HepG2 (cell line): ENCODE results near the gene VRK2. TPM values are rescaled to one million over a fixed set of nuclear protein-coding genes. Genes with fewer than 3 reads are reported as not detected.

Experiments
- ETV5 ChIP-seq: IDR thresholded peaks from 2 replicates; pipeline ENCODE4 v1.6.1; 2018; ENCODE audit warnings: missing biosample characterization, missing genetic modification reagents, inconsistent platforms, borderline replicate concordance
- KDM2A ChIP-seq: sonication (generic); formaldehyde crosslinking; IDR thresholded peaks from 2 replicates; pipeline ENCODE4 v1.4.0; 2020; ENCODE audit warnings: low read depth, missing genetic modification reagents, borderline replicate concordance
- NR1H2 ChIP-seq: sonication (generic); formaldehyde crosslinking; IDR thresholded peaks from 2 replicates; pipeline ENCODE4 v1.8.1; 2022; ENCODE audit warnings: low read depth, missing genetic modification reagents, borderline replicate concordance
- ONECUT2 ChIP-seq: sonication (generic); formaldehyde crosslinking; IDR thresholded peaks from 2 replicates; pipeline ENCODE4 v1.4.0; 2020; ENCODE audit warnings: missing genetic modification reagents
- SMARCE1 ChIP-seq: fragments of 450-650 bp; IDR thresholded peaks from 2 replicates; pipeline ENCODE4 v1.6.1; 2017; ENCODE audit warnings: borderline replicate concordance
- ZC3H13 ChIP-seq: sonication (generic); formaldehyde crosslinking; IDR thresholded peaks from 2 replicates; pipeline ENCODE4 v1.8.1; 2023; ENCODE audit warnings: mild to moderate bottlenecking, missing genetic modification reagents, moderate library complexity
- ZNF225 ChIP-seq: sonication (generic); formaldehyde crosslinking; IDR thresholded peaks from 2 replicates; pipeline ENCODE4 v1.4.0; 2020; ENCODE audit warnings: mild to moderate bottlenecking, missing genetic modification reagents
- ZNF30 ChIP-seq: sonication (generic); formaldehyde crosslinking; IDR thresholded peaks from 2 replicates; pipeline ENCODE4 v1.5.0; 2020; ENCODE audit warnings: mild to moderate bottlenecking, missing genetic modification reagents
- ZNF34 ChIP-seq: sonication (generic); formaldehyde crosslinking; IDR thresholded peaks from 2 replicates; pipeline ENCODE4 v1.4.0; 2020; ENCODE audit warnings: mild to moderate bottlenecking, missing genetic modification reagents, borderline replicate concordance
- ZNF382 ChIP-seq: sonication (generic); formaldehyde crosslinking; IDR thresholded peaks from 2 replicates; pipeline ENCODE4 v1.5.0; 2020; ENCODE audit warnings: missing genetic modification reagents, mild to moderate bottlenecking, borderline replicate concordance
- ZNF577 ChIP-seq: sonication (generic); formaldehyde crosslinking; IDR thresholded peaks from 2 replicates; pipeline ENCODE4 v1.4.0; 2020; ENCODE audit warnings: mild to moderate bottlenecking, low read depth, missing genetic modification reagents, borderline replicate concordance
- ZNF598 ChIP-seq: sonication (generic); formaldehyde crosslinking; IDR thresholded peaks from 2 replicates; pipeline ENCODE4 v1.5.1; 2020; ENCODE audit warnings: mild to moderate bottlenecking, missing genetic modification reagents, borderline replicate concordance
- ZNF746 ChIP-seq: sonication (generic); formaldehyde crosslinking; IDR thresholded peaks from 2 replicates; pipeline ENCODE4 v1.8.0; 2022; ENCODE audit warnings: mild to moderate bottlenecking, missing genetic modification reagents
- ZSCAN21 ChIP-seq: sonication (generic); formaldehyde crosslinking; IDR thresholded peaks from 2 replicates; pipeline ENCODE4 v1.8.0; 2022; ENCODE audit warnings: mild to moderate bottlenecking, missing genetic modification reagents, moderate library complexity, borderline replicate concordance
- polyA plus RNA-seq, 8 experiments: library from polyadenylated mRNA; depleted of rRNA in 3 of 8; stranded (reverse) in 7 of 8; unstranded in 1 of 8; fragments of >200 nt; fragmentation: Illumina TruSeq in 4 of 8; extraction: Trizol in 4 of 8; gene quantifications; 2 replicates each; pipeline versions ENCODE4 v1.2.1 to v1.2.3, GENCODE V29; 2011 to 2016; ENCODE audit warnings: low read depth in 4 of 8, missing spikeins in 1 of 8, mixed read lengths in 1 of 8; ENCODE audit not compliant: insufficient read depth in 1 of 8
- total RNA-seq, 5 experiments: library from RNA; depleted of rRNA; stranded (reverse); fragments of >200 nt; fragmentation: Illumina TruSeq; extraction: Trizol; gene quantifications; 2 replicates each; pipeline ENCODE4 v1.2.3, GENCODE V29; 2016; ENCODE audit warnings: low read depth in 1 of 5
- TF ChIP-seq, protein P1 (sequence below): sonication (generic); formaldehyde crosslinking; conservative IDR thresholded peaks from 2 replicates; pipeline ENCODE4 v1.4.0; 2020; ENCODE audit warnings: missing genetic modification reagents
- TF ChIP-seq, protein P2 (sequence below): fragments of 450-650 bp; IDR thresholded peaks from 2 replicates; pipeline ENCODE4 v1.6.1; 2017; ENCODE audit warnings: mild to moderate bottlenecking
- TF ChIP-seq, protein P3 (sequence below): sonication (generic); formaldehyde crosslinking; IDR thresholded peaks from 2 replicates; pipeline ENCODE4 v1.5.1; 2020; ENCODE audit warnings: mild to moderate bottlenecking, moderate library complexity, missing genetic modification reagents
- TF ChIP-seq, protein P4 (sequence below): sonication (generic); formaldehyde crosslinking; IDR thresholded peaks from 2 replicates; pipeline ENCODE4 v1.4.0; 2020; ENCODE audit warnings: missing genetic modification reagents

Gene VRK2
- total and polyA plus RNA-seq, 2 of the 13 experiments (the other 11 are each of a cell fraction or from before 2014, with no cell fraction given) = 13.3 to 29.1 TPM

DNA sequence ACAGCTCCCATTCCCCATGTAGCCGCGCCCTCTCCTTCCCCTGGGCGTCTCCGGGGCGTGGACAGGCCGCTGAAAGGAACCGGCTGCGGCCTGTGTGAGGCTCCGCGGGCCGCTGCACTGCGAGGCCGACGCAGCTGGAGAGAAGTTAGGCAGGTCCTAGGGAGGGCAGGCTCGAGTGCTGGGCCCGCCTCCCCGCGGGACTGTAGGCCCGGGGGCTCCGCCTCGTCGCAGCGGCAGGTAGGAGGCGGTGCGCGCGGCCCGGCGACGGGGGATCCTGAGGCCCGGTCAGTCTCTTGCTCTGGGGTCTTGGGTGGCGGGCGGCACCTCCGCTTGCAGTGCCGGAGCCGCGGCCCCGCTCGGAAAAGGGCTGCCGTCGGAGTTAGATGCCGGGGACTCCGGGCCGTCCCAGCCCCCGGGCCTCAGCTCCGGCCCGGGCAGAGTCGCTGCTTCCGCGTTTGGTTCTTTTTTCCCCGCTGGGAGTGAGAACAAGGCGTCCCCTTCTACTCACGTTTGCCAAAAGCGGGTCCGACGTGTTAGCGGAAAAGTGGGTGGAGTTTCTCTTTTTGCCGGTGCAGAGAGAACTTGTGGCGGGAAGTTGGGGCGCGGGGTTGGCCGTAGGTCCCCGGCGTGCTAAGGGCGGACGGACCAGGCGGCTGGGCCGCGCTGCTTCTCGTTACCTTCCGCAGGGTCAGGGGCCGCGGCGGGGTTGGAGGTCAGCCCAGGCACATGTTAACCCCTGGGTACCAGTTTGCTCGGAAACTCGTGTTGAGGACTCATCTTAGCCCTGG, at the start of gene VRK2 (continued):
- TF ChIP-seq, protein P1, sequence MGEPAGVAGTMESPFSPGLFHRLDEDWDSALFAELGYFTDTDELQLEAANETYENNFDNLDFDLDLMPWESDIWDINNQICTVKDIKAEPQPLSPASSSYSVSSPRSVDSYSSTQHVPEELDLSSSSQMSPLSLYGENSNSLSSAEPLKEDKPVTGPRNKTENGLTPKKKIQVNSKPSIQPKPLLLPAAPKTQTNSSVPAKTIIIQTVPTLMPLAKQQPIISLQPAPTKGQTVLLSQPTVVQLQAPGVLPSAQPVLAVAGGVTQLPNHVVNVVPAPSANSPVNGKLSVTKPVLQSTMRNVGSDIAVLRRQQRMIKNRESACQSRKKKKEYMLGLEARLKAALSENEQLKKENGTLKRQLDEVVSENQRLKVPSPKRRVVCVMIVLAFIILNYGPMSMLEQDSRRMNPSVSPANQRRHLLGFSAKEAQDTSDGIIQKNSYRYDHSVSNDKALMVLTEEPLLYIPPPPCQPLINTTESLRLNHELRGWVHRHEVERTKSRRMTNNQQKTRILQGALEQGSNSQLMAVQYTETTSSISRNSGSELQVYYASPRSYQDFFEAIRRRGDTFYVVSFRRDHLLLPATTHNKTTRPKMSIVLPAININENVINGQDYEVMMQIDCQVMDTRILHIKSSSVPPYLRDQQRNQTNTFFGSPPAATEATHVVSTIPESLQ = peak; percentile 42; the same call in 1 of the 2 replicates
- peak; percentile 81 for TF ChIP-seq ZC3H13
- TF ChIP-seq ZNF30 = peak; percentile 99
- TF ChIP-seq ZNF577 (CRISPR knock-in tag) = no peak; the same call in 1 of the 2 replicates
- peak; percentile 56 for TF ChIP-seq ETV5 (CRISPR knock-in tag)
- peak; percentile 95 for TF ChIP-seq ZNF34
- TF ChIP-seq ZNF382 (CRISPR knock-in tag) = no peak
- TF ChIP-seq KDM2A = peak; percentile 97
- TF ChIP-seq ZNF746 (CRISPR knock-in tag) = peak; percentile 95
- TF ChIP-seq SMARCE1 = no peak
- TF ChIP-seq ZNF598 = peak; percentile 50
- no peak; the same call in 1 of the 2 replicates for TF ChIP-seq ONECUT2 (CRISPR knock-in tag)
- peak; percentile 39; the same call in 1 of the 2 replicates for TF ChIP-seq NR1H2 (CRISPR knock-in tag)
- TF ChIP-seq ZNF225 (CRISPR knock-in tag) = peak; percentile 89
- TF ChIP-seq, protein P2, sequence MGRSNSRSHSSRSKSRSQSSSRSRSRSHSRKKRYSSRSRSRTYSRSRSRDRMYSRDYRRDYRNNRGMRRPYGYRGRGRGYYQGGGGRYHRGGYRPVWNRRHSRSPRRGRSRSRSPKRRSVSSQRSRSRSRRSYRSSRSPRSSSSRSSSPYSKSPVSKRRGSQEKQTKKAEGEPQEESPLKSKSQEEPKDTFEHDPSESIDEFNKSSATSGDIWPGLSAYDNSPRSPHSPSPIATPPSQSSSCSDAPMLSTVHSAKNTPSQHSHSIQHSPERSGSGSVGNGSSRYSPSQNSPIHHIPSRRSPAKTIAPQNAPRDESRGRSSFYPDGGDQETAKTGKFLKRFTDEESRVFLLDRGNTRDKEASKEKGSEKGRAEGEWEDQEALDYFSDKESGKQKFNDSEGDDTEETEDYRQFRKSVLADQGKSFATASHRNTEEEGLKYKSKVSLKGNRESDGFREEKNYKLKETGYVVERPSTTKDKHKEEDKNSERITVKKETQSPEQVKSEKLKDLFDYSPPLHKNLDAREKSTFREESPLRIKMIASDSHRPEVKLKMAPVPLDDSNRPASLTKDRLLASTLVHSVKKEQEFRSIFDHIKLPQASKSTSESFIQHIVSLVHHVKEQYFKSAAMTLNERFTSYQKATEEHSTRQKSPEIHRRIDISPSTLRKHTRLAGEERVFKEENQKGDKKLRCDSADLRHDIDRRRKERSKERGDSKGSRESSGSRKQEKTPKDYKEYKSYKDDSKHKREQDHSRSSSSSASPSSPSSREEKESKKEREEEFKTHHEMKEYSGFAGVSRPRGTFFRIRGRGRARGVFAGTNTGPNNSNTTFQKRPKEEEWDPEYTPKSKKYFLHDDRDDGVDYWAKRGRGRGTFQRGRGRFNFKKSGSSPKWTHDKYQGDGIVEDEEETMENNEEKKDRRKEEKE = no peak
- peak; percentile 79 for TF ChIP-seq ZSCAN21
- TF ChIP-seq, protein P3, sequence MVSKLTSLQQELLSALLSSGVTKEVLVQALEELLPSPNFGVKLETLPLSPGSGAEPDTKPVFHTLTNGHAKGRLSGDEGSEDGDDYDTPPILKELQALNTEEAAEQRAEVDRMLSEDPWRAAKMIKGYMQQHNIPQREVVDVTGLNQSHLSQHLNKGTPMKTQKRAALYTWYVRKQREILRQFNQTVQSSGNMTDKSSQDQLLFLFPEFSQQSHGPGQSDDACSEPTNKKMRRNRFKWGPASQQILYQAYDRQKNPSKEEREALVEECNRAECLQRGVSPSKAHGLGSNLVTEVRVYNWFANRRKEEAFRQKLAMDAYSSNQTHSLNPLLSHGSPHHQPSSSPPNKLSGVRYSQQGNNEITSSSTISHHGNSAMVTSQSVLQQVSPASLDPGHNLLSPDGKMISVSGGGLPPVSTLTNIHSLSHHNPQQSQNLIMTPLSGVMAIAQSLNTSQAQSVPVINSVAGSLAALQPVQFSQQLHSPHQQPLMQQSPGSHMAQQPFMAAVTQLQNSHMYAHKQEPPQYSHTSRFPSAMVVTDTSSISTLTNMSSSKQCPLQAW = peak; percentile 16; the same call in 1 of the 2 replicates
- TF ChIP-seq, protein P4, sequence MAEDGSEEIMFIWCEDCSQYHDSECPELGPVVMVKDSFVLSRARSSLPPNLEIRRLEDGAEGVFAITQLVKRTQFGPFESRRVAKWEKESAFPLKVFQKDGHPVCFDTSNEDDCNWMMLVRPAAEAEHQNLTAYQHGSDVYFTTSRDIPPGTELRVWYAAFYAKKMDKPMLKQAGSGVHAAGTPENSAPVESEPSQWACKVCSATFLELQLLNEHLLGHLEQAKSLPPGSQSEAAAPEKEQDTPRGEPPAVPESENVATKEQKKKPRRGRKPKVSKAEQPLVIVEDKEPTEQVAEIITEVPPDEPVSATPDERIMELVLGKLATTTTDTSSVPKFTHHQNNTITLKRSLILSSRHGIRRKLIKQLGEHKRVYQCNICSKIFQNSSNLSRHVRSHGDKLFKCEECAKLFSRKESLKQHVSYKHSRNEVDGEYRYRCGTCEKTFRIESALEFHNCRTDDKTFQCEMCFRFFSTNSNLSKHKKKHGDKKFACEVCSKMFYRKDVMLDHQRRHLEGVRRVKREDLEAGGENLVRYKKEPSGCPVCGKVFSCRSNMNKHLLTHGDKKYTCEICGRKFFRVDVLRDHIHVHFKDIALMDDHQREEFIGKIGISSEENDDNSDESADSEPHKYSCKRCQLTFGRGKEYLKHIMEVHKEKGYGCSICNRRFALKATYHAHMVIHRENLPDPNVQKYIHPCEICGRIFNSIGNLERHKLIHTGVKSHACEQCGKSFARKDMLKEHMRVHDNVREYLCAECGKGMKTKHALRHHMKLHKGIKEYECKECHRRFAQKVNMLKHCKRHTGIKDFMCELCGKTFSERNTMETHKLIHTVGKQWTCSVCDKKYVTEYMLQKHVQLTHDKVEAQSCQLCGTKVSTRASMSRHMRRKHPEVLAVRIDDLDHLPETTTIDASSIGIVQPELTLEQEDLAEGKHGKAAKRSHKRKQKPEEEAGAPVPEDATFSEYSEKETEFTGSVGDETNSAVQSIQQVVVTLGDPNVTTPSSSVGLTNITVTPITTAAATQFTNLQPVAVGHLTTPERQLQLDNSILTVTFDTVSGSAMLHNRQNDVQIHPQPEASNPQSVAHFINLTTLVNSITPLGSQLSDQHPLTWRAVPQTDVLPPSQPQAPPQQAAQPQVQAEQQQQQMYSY = peak; percentile 55; the same call in 1 of the 2 replicates
